Prostate gland (tissue), 2 donors: ENCODE data around the gene CTCF. TPM values are rescaled to one million over a fixed set of nuclear protein-coding genes. Genes with fewer than 3 reads are reported as not detected.

Experiments
- DNase-seq: peaks from one replicate; pipeline ENCODE4 v3.0.0-alpha.2; 2019; ENCODE audit warnings: low spot score
- H3K27ac ChIP-seq, 2 donors: fragments of 200-600 bp; sonication (generic); 2 replicates each; pipeline ENCODE4 v1.5.1; 2017 to 2019
- H3K27me3 ChIP-seq: fragments of 200-600 bp; sonication (generic); replicated peaks from 2 replicates; pipeline ENCODE4 v1.5.1; 2019; ENCODE audit not compliant: insufficient read depth
- H3K36me3 ChIP-seq, 2 donors: fragments of 200-600 bp; sonication (generic); 1 replicate in 1 of 2; 2 replicates in 1 of 2; pipeline versions ENCODE4 v1.5.1 to v1.8.1; 2017 to 2019
- H3K4me1 ChIP-seq: fragments of 200-600 bp; sonication (generic); replicated peaks from 2 replicates; pipeline ENCODE4 v1.5.1; 2019
- H3K4me3 ChIP-seq, 2 donors: fragments of 200-600 bp; sonication (generic); 2 replicates each; pipeline ENCODE4 v1.5.1; 2017 to 2019
- H3K9me3 ChIP-seq: fragments of 200-600 bp; sonication (generic); 2 replicates; pipeline ENCODE4 v1.5.1; 2017
- CTCF ChIP-seq, 4 experiments: fragments of 200-600 bp in 2 of 4; fragments of 450-650 bp in 2 of 4; sonication (generic) in 2 of 4; IDR thresholded peaks; 1 replicate in 3 of 4; 2 replicates in 1 of 4; pipeline ENCODE4 v1.5.1; 2016 to 2019; ENCODE audit warnings: antibody characterized with exemption in 4 of 4, mild to moderate bottlenecking in 2 of 4, moderate library complexity in 2 of 4
- POLR2A ChIP-seq: fragments of 450-650 bp; IDR thresholded peaks from one replicate; pipeline ENCODE4 v1.6.1; 2016; ENCODE audit warnings: antibody characterized with exemption, mild to moderate bottlenecking
- POLR2AphosphoS5 ChIP-seq: sonication (generic); formaldehyde crosslinking; IDR thresholded peaks from one replicate; pipeline ENCODE4 v1.6.1; 2017; ENCODE audit warnings: antibody characterized with exemption
- WGBS: methylation state at CpG from one replicate; pipeline ENCODE4 v1.1.5; 2018; 5-methylcytosine and 5-hydroxymethylcytosine counted together
- intact Hi-C: fragments of 100-400 bp; cut with DNase I; formaldehyde crosslinking; loops from one replicate; pipeline ENCODE4 v1.14.2; 2022
- total RNA-seq, 2 donors: library from RNA; depleted of rRNA; stranded (reverse); fragments of >200 nt; gene quantifications; one replicate each; pipeline ENCODE4 v1.1.0, GENCODE V29; 2016

The CTCF gene
- total RNA-seq, 2 donors from 2014 or later: 39.9 to 48.9 TPM

GRCh38 chr16:67672306-67672705, 110.0 kb downstream of the CTCF start:
- H3K27ac ChIP-seq: no peak overlapping the region
- TF ChIP-seq POLR2A (no peak), CTCF (IDR thresholded peaks at IDR 0.05) (no peak), POLR2AphosphoS5 (no peak)

GRCh38 chr16:67672739-67673662, 110.7 kb downstream of the CTCF start:
- intact Hi-C loops: loop anchor here (5.0 to 10.0 kb wide), 2 partner anchors 132 to 254 kb away; partner anchors contain the start of genes RANBP10 and TSNAXIP1
- 67% methylated on average over 12 of the region's 13 CpGs for WGBS
- no peaks in the 10 kb centered on the region for H3K36me3 ChIP-seq
- peak overlapping the region; percentile 56 to 57 for H3K27ac ChIP-seq
- peak; percentile 54 for DNase-seq
- TF ChIP-seq POLR2A: no peak
- TF ChIP-seq CTCF (IDR thresholded peaks at IDR 0.05): peak; percentile 15 to 81 (median 54)
- peak; percentile 24 for TF ChIP-seq POLR2AphosphoS5
- no peak overlapping the region for H3K4me3 ChIP-seq
- H3K27me3 ChIP-seq: no peaks in the 10 kb centered on the region
- H3K4me1 ChIP-seq: peaks cover 12% of the 10 kb centered on the region
- no peaks in the 10 kb centered on the region for H3K9me3 ChIP-seq

More at GRCh38 chr16:67672306-67672705, 110.0 kb downstream of the CTCF start:
- no peak for DNase-seq
- 44% methylated on average over 4 of the region's 4 CpGs for WGBS
- Histone ChIP-seq H3K4me3 (no peak overlapping the region), H3K36me3 (no peaks in the 10 kb centered on the region), H3K9me3 (no peaks in the 10 kb centered on the region), H3K4me1 (peaks cover 14% of the 10 kb centered on the region), H3K27me3 (no peaks in the 10 kb centered on the region)
- intact Hi-C loops: loop anchor here (5.0 to 10.0 kb wide), 2 partner anchors 132 to 255 kb away; partner anchors contain the start of genes RANBP10 and TSNAXIP1

- Histone ChIP-seq H3K4me1 (peaks cover 12% of the 10 kb centered on the region), H3K4me3 (no peak overlapping the region), H3K9me3 (no peaks in the 10 kb centered on the region), H3K27me3 (no peaks in the 10 kb centered on the region), H3K27ac (peak overlapping the region; percentile 56 to 57), H3K36me3 (no peaks in the 10 kb centered on the region)
- no peak for DNase-seq
- 34% methylated on average over 20 of the region's 21 CpGs for WGBS
- intact Hi-C loops: loop anchor here (5.0 to 10.0 kb wide), 2 partner anchors 131 to 253 kb away; partner anchors contain the start of genes RANBP10 and TSNAXIP1
- TF ChIP-seq CTCF (IDR thresholded peaks at IDR 0.05) (no peak), POLR2AphosphoS5 (no peak), POLR2A (no peak)
Measured at GRCh38 chr16:67673712-67674580, 111.6 kb downstream of the CTCF start.

GRCh38 chr16:67674851-67675578, 112.7 kb downstream of the CTCF start:
- WGBS: 95% methylated on average over 28 of the region's 28 CpGs
- Histone ChIP-seq H3K4me1 (peaks cover 12% of the 10 kb centered on the region), H3K36me3 (no peaks in the 10 kb centered on the region), H3K9me3 (no peaks in the 10 kb centered on the region), H3K4me3 (no peak overlapping the region), H3K27ac (no peak overlapping the region), H3K27me3 (no peaks in the 10 kb centered on the region)
- TF ChIP-seq CTCF (IDR thresholded peaks at IDR 0.05): no peak
- TF ChIP-seq POLR2A: no peak
- no peak for TF ChIP-seq POLR2AphosphoS5
- intact Hi-C loops: loop anchor here (5.0 to 10.0 kb wide), 2 partner anchors 130 to 252 kb away; partner anchors contain the start of genes RANBP10 and TSNAXIP1
- no peak for DNase-seq
